Activated gamma-delta T cell (primary cell): ENCODE results near the gene DDX1.
"Not testable (repeated sequence)": the region's sequence is repeated elsewhere in the genome, so short reads cannot be mapped to it uniquely, and the experiment has no call there.

Source experiments
- DNase-seq: peaks from one replicate; lab custom pipeline; 2025; lab: John Stamatoyannopoulos, UW

Gene DDX1

GRCh38 chr2:15677141-15677843 is 85.6 kb downstream of the DDX1 start:
- DNase-seq, result no peak

- DNase-seq, result no peak
Measured at GRCh38 chr2:15678346-15678745, 86.7 kb downstream of the DDX1 start.

DNA sequence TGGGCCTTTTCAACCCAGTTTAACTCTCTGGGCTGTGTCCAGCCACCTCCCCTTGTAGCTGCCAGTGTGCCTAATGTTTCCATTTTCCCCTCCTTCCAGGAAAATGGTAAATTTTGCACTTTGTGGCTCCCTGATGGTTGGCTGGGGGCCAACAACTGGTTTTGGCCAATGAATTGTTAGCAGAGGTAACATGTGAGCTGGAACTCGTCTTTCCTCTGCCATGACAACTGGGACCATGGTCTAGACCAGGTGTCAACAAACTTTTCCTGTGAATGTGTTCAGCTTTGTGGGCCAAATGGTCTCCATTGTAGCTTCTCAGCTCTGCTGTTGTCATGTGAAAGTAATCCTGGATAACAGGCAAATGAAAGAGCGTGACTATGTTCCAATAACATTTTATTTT is 87.2 kb downstream of the DDX1 start:
- no peak for DNase-seq

- no peak for DNase-seq
Measured at GRCh38 chr2:15679386-15679924, 87.8 kb downstream of the DDX1 start.

DNA sequence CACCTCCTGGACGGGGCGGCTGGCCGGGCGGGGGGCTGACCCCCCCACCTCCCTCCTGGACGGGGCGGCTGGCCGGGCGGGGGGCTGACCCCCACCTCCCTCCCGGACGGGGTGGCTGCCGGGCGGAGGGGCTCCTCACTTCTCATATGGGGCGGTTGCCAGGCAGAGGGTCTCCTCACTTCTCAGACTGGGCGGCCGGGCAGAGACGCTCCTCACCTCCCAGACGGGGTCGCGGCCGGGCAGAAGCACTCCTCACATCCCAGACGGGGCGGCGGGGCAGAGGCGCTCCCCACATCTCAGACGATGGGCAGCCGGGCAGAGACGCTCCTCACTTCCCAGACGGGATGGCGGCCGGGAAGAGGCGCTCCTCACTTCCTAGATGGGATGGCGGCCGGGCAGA is 88.5 kb downstream of the DDX1 start:
- not testable (repeated sequence) for DNase-seq
